ENCODE data around the gene DDX59.

The DDX59 gene

DNA sequence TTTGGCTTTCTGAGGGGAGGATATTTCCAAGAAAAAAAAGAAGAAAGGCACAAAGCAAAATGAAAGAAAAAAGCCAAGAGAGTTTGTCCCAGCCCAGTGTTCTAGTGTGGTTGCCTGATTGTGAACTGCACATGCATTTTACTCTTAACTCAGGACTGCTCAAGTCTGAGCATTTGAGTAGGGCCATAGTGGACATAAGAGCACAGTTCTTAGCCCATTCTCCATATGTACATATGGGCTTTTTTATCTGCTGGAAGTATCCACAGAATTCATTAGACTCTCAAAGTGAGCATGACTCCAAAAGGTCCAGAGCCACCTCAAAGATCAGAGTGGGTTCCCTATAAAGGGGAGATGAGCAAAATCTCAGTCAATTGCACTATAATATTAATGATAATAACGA lies 13.6 kb upstream of the DDX59 start:
- no peak for DNase-seq
- TF ChIP-seq POLR2A (IDR thresholded peaks at IDR 0.05; ENCODE audit: low read length) (no peak), GATA1 (IDR thresholded peaks at IDR 0.05; ENCODE audit: low read depth, low read length) (no peak)

DNA sequence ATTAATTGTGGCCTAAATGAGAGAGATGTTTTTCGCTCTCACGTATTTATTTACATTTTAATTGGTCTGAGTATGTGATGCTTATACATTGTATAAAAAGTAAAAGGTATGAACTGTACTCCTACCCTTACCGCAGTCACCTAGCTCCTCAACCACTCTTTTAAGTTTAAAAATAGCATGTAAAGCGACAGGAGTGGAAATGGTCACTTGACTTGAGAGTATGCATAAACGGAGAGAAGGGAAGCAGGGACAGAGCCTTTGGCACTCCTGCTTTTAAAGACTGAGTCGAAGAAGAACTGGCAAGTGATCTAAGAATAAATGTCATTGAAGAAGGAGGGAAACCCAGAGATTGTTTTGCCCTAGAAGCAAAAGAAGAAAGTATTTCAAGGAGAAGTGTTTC lies 11.5 kb upstream of the DDX59 start:
- TF ChIP-seq POLR2A (IDR thresholded peaks at IDR 0.05; ENCODE audit: low read length) (no peak), GATA1 (IDR thresholded peaks at IDR 0.05; ENCODE audit: low read depth, low read length) (no peak)
- DNase-seq: no peak

DNA sequence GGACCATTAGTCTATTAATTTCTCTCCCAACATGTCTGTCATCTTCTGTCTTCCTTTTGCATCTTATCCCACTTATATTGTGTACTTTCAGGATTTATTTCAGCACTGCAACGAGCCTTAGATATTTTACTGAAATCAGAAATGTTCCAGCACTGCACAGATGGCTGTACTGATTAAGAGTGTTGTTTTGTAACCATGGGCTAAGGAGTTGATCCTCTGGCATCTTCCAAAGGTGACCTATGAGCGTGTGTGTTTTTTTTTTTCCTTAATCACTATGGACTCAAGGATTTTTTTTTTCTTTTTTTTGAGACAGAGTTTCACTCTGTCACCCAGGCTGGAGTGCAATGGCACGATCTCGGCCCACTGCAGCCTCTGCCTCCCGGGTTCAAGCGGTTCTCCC lies 7.1 kb upstream of the DDX59 start:
- TF ChIP-seq POLR2A (IDR thresholded peaks at IDR 0.05; ENCODE audit: low read length) (no peak), GATA1 (IDR thresholded peaks at IDR 0.05; ENCODE audit: low read depth, low read length) (no peak)

DNA sequence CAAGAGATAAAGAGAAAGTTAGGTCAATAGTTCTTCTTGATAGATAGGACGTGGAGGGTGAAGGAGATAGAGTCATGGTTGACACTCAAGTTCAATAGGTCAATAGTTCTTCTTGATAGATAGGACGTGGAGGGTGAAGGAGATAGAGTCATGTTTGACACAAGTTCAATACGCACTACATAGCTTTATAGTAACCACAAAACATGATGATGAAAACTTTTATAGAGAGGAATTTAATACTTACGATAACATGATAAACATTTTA lies 5.8 kb upstream of the DDX59 start:
- no peak for TF ChIP-seq GATA1 (IDR thresholded peaks at IDR 0.05; ENCODE audit: low read depth, low read length)
- TF ChIP-seq POLR2A (IDR thresholded peaks at IDR 0.05; ENCODE audit: low read length): no peak
- no peak for DNase-seq

More for the DNA sequence above, 7.1 kb upstream of the DDX59 start:
- DNase-seq: peak in 1 of 2 experiments; percentile 3

DNA sequence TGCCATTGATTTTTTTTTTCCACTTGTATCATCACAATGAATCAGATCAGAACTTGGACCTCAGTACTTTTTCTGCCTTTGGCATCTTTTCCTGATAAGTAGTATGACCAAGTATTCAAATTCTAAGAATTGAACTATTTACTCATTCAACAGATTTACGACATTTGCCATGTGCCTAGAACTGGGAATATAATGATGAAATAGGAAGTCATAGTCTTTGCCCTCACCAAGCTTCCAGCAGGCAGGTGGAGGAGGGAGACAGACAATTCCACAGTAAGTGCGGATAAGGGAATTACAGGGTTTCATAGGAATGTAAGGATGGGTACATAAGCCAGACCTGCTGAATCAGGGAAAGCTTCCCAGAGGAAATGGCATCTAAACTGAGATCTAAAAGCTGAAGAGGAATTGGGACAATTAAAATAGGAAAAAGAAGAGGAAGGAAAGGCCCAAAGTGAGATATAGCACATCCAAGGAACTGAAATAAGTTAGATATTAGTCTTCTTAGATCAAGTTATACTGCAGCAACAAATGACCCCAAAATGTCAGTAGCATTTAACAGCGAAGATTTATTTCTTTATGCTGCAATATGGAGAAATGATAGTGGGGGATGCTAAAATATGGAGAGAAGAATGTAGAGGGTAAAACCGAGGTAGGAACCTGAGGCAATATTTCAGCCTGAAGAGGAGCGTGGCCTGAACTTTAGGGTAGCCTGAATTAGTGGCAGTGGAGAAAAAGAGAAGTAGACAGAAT lies 5.3 kb upstream of the DDX59 start:
- TF ChIP-seq GATA1 (IDR thresholded peaks at IDR 0.05; ENCODE audit: low read depth, low read length): no peak
- DNase-seq: no peak

DNA sequence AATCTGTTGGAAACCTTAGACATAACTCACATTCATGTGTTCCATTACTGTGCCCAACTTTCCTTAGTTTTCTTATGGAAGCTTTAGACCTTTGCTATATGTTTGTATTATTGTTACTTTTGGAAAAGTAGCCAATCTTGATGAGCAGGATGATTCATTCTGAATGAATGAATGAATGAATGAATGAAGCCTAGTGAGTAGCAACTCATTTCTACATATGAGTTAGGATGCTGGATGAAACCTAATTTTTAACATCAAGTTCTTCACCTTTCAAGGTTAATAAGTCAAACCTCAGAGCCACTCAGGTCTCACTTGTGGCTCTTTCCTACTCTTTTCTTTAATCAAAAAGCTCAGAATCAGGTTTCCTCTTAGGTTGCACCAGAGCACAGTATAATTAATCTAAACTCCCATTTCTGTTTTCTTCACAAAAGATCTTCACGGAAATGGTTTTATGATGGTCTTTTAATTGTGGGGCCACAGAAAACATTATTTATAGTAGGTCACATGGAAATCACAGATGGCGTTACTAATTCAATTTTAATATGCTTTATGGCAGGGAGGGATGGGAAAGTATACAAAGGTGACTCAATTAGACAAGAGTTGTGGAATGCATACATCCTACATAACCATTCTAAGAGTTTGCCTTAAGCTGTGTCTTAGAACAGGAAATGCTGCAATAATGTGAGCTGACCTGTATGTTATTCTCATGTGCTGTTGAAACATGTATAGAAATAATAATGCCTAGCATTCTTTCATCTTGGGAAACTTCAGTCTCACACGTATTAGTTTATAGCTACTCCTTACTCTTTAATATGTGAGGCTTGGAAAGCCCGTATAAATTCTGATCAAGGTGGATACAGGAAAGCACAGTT lies 4.5 kb upstream of the DDX59 start:
- TF ChIP-seq POLR2A (IDR thresholded peaks at IDR 0.05; ENCODE audit: low read length): no peak
- TF ChIP-seq GATA1 (IDR thresholded peaks at IDR 0.05; ENCODE audit: low read depth, low read length): no peak
- no peak for DNase-seq

DNA sequence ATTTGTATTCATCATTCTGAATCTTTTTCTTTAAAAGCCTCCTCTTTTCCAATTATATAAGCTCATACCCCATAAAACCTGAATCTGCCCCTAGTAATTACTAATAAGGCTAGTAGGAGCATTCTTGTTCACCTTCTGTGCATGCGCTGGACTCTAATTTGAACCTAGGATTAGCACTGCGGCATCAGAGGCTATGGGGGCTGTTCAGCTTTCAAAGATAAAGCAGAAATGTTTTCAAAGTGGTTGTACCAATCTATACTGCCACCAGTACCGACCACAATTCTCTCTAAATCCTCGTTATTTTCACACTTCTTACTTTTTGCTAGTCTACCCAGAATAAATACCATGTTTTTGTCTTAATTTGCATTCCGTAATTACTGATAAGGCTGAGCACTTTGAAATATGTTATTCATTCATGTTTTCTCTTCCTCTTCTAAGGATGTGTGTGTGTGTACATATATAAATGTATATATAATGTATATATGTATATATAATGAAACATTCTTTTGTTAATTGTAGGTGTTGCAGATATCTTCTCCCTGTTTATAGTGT lies 1.6 kb upstream of the DDX59 start:
- TF ChIP-seq POLR2A (IDR thresholded peaks at IDR 0.05; ENCODE audit: low read length) (no peak), GATA1 (IDR thresholded peaks at IDR 0.05; ENCODE audit: low read depth, low read length) (no peak)
- no peak for DNase-seq

DNA sequence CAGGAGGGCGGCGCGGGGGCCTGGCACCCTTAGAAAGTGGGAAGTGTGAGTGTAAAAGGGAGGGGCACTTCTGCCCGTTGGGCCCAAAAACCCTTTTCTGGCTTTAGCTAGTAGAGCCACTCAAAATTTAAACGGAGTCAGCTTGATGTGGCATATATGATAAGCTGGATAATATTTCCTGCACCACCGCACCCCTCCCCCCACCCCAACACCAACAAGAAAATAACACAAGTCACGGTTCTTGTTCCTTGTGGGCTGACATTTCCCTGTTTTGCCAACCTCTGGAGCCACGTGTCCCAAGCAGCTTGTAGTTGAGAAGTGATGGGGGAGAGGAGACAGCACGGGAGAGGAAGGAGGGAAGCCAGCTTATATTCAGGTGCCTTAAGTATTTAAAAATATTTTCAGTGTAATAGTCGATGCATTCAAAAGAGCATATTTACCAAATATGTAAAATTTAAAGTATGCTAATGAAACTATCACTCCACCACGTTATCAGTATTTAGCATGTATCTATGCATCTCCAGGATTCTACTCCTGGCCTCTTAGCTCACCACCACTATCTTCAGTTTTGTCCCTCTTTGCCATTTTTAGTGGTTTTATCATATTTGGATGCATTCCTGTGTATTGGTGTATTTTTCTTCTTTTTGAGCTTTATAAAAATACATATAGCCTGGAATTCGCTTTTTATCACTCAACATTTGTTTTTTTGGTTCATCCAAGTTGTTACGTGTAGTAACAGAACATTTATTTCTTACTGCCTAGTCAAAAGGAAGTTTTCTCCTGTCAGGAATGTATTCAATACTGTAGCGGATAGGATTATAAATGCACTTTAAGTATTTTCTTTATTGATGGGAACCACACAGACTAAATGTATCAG lies 773 bp upstream of the DDX59 start:
- DNase-seq: peak; percentile 85 to 86
- no peak for TF ChIP-seq GATA1 (IDR thresholded peaks at IDR 0.05; ENCODE audit: low read depth, low read length)
- peak; percentile 4 for TF ChIP-seq POLR2A (IDR thresholded peaks at IDR 0.05; ENCODE audit: low read length)

DNA sequence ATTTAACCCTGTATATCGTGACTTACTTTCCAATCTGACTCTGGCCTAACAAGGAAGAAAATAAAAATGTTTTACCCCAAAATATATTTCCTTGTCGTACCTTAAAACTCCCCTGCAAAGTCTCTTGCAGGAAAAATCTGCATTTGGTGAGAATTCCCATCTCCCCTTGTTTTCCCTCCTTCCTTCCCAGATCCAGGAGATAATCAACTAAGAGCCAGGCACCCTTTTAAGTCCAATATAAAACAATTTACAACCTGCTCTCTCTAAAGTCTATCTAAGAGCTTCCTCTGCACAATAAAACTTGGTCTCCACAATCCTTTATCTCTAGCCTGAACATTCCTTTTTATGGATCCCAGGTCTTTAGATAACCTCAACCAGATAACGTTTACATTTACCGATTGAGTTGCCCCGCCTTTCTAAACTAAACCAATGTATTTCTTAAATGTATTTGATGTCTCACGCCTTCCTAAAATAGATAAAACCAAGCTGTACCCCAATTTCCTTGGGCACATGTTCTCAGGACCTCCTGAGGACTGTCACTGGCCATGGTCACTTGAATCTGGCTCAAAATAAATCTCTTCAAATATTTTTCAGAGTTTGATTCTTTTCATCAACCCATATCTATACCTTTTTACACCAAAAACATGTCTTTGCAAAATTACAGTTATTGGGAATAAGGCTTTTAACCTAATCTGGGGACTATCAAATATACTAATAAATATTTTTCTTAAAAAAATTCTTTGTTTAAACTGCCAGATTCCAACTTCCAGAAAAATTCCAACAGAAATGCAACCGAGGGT lies 993 bp downstream of the DDX59 start:
- DNase-seq: peak in 1 of 2 experiments; percentile 47
- no peak for TF ChIP-seq GATA1 (IDR thresholded peaks at IDR 0.05; ENCODE audit: low read depth, low read length)
- no peak for TF ChIP-seq POLR2A (IDR thresholded peaks at IDR 0.05; ENCODE audit: low read length)

DNA sequence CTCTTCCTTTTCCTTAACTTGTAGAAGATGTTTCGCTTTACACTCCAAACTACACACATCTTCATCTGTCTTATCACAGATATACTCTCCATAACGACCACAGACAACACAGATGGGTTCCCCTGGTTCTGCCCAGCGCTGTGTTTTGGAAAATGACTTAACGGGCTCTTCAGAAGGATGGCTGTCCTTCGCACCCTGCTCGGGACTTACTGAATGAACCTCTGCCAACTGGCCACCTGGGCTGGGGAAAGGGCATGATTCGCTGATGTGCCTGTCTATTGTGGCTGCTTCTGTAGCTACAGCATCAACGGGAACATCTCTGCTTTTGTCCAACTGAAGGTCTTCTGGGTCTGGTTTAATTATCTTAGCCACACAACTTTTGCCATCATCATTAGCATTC lies 3.4 kb downstream of the DDX59 start:
- DNase-seq: no peak
- TF ChIP-seq GATA1 (IDR thresholded peaks at IDR 0.05; ENCODE audit: low read depth, low read length): no peak
- TF ChIP-seq POLR2A (IDR thresholded peaks at IDR 0.05; ENCODE audit: low read length): no peak

DNA sequence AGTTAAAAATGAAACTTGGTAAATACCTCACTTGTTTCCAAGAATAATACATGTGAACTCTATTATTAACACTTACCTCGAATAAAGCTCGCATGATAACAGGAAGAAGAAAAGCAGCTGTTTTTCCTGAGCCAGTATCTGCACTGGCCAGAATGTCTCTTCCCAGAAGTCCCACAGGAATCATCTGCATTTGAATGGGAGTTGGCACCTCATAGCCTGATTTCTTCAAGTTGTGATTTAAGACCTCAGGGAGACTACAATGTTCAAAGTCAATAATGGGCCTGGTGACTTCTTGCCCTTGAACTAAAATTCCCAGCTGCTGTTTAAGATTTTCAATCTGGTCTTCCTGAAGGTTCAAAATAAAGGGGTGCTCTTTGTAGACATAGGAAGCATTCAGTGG lies 3.8 kb downstream of the DDX59 start:
- TF ChIP-seq GATA1 (IDR thresholded peaks at IDR 0.05; ENCODE audit: low read depth, low read length): no peak
- no peak for TF ChIP-seq POLR2A (IDR thresholded peaks at IDR 0.05; ENCODE audit: low read length)
- DNase-seq: no peak

DNA sequence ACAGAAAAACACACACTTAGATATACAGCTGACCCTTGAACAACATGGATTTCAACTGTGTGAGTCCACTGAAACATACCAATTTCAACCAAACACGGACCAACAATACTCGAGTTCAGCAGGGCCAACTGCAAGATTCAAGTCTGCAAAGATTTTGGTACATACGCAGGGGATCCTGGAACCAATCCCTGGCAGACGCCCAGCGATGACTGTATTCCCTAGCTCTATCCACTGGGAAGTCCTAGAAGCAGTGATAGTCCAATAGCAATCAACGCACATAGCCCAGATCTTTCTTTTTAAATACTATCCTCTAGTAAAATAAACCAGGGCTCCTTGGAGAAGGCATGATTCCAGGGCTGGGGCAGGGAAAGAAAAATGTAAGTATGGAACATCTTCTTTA lies 9.0 kb downstream of the DDX59 start:
- DNase-seq: no peak
- TF ChIP-seq GATA1 (IDR thresholded peaks at IDR 0.05; ENCODE audit: low read depth, low read length) (no peak), POLR2A (IDR thresholded peaks at IDR 0.05; ENCODE audit: low read length) (no peak)

DNA sequence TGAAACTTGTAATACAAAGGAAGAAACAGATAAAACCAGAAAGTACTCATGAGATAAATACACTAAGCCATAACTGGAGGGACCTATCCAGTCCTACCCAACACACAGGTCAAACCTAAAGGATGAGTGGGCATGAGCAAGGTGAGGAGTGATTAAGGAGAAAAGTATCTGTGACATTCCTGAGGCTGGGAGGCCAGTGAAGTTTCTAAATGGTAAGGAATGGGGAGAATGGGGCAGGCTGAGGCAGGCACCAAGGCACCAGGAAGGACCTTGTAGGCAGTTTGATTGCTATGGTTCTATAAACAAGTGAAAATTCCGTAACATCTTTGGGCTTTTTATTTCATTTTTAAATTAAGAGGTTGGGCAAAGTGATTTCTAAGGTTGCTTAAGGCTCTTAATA lies 10.4 kb downstream of the DDX59 start:
- no peak for DNase-seq
- TF ChIP-seq GATA1 (IDR thresholded peaks at IDR 0.05; ENCODE audit: low read depth, low read length): no peak
- TF ChIP-seq POLR2A (IDR thresholded peaks at IDR 0.05; ENCODE audit: low read length): no peak

Data from erythroblast (primary cell).